Cardiac muscle cell (in vitro differentiated cells and primary cell): ENCODE results near the gene BLID. TPM values are rescaled to one million over a fixed set of nuclear protein-coding genes. Genes with fewer than 3 reads are reported as not detected.

Experiments used
- DNase-seq, 2 donors: peaks; one replicate each; pipeline versions ENCODE4 v3.0.0 to v3.0.0-alpha.2; 2010 to 2017; ENCODE audit warnings: low read depth in 1 of 2, low spot score in 1 of 2
- H3K27ac ChIP-seq: fragments of 200-600 bp; sonication (generic); 2 replicates; pipeline ENCODE4 v1.5.1; 2016
- H3K27me3 ChIP-seq: fragments of 200-600 bp; sonication (generic); 2 replicates; pipeline ENCODE4 v1.6.0; 2016; ENCODE audit warnings: control low read depth
- H3K36me3 ChIP-seq: fragments of 200-600 bp; sonication (generic); 2 replicates; pipeline ENCODE4 v1.5.1; 2016; ENCODE audit warnings: control low read depth
- H3K4me1 ChIP-seq: fragments of 200-600 bp; sonication (generic); 2 replicates; pipeline ENCODE4 v1.8.1; 2017; ENCODE audit warnings: low read depth, mild to moderate bottlenecking, mixed run types
- H3K4me3 ChIP-seq: fragments of 200-600 bp; sonication (generic); 2 replicates; pipeline ENCODE4 v1.5.1; 2016; ENCODE audit warnings: mild to moderate bottlenecking
- H3K9me3 ChIP-seq: fragments of 200-600 bp; sonication (generic); 2 replicates; pipeline ENCODE4 v1.5.1; 2017; ENCODE audit warnings: low read depth, mild to moderate bottlenecking, control low read depth
- CTCF ChIP-seq: IDR thresholded peaks from 2 replicates; pipeline ENCODE4 v1.5.1; 2012; ENCODE audit warnings: low read depth, mild to moderate bottlenecking, low read length
- polyA plus RNA-seq: library from polyadenylated mRNA; unstranded; fragments of >200 nt; fragmentation: Nextera tagmentation; extraction: Ambion mirVana; gene quantifications from 2 replicates; pipeline ENCODE4 v1.2.1, GENCODE V29; 2016
- total RNA-seq: library from RNA; depleted of rRNA; stranded (reverse); fragments of >200 nt; gene quantifications from 2 replicates; pipeline ENCODE4 v1.2.3, GENCODE V29; 2016

BLID gene
- total and polyA plus RNA-seq, 2 experiments from 2014 or later: 1.2 to 1.3 TPM

- Histone ChIP-seq H3K9me3 (no peaks in the 10 kb centered on the region), H3K27ac (peak overlapping the region; percentile 91), H3K4me1 (peaks cover 36% of the 10 kb centered on the region), H3K36me3 (no peaks in the 10 kb centered on the region), H3K4me3 (peak overlapping the region; percentile 61), H3K27me3 (no peaks in the 10 kb centered on the region)
- DNase-seq: peak; percentile 40 to 78
- no peak for TF ChIP-seq CTCF
Observed at GRCh38 chr11:122100756-122101080, 15.3 kb downstream of the BLID start.

GRCh38 chr11:122100037-122100755 lies 15.8 kb downstream of the BLID start:
- peak overlapping the region; percentile 91 for H3K27ac ChIP-seq
- TF ChIP-seq CTCF: no peak
- peak; percentile 77 to 87 for DNase-seq
- H3K27me3 ChIP-seq: no peaks in the 10 kb centered on the region
- no peaks in the 10 kb centered on the region for H3K9me3 ChIP-seq
- H3K4me3 ChIP-seq: peak overlapping the region; percentile 61
- no peaks in the 10 kb centered on the region for H3K36me3 ChIP-seq
- peaks cover 30% of the 10 kb centered on the region for H3K4me1 ChIP-seq

GRCh38 chr11:122099374-122100036 lies 16.5 kb downstream of the BLID start:
- Histone ChIP-seq H3K4me3 (peak overlapping the region; percentile 61), H3K36me3 (no peaks in the 10 kb centered on the region), H3K27ac (peak overlapping the region; percentile 91), H3K27me3 (no peaks in the 10 kb centered on the region), H3K9me3 (no peaks in the 10 kb centered on the region), H3K4me1 (peaks cover 25% of the 10 kb centered on the region)
- TF ChIP-seq CTCF: no peak
- peak in 1 of 2 donors; percentile 73 for DNase-seq

GRCh38 chr11:122098261-122098980 lies 17.6 kb downstream of the BLID start:
- TF ChIP-seq CTCF: no peak
- Histone ChIP-seq H3K9me3 (no peaks in the 10 kb centered on the region), H3K4me3 (peak overlapping the region; percentile 61), H3K36me3 (no peaks in the 10 kb centered on the region), H3K27ac (no peak overlapping the region), H3K4me1 (peaks cover 25% of the 10 kb centered on the region), H3K27me3 (no peaks in the 10 kb centered on the region)
- no peak for DNase-seq

GRCh38 chr11:122097419-122098001 lies 18.5 kb downstream of the BLID start:
- peak overlapping the region; percentile 61 for H3K4me3 ChIP-seq
- H3K27me3 ChIP-seq: no peaks in the 10 kb centered on the region
- no peak overlapping the region for H3K27ac ChIP-seq
- DNase-seq: peak in 1 of 2 donors; percentile 71
- H3K4me1 ChIP-seq: peaks cover 21% of the 10 kb centered on the region
- no peaks in the 10 kb centered on the region for H3K36me3 ChIP-seq
- TF ChIP-seq CTCF: no peak
- no peaks in the 10 kb centered on the region for H3K9me3 ChIP-seq
